GM18499 (cell line): ENCODE results near the gene NPC1.
"Not testable (repeated sequence)": the region's sequence is repeated elsewhere in the genome, so short reads cannot be mapped to it uniquely, and the experiment has no call there.

Source experiments
- ATAC-seq: cut with Tn5 transposase; IDR thresholded peaks from one replicate; pipeline ENCODE4 v1.9.1; 2021; ENCODE audit warnings: moderate number of reproducible peaks; ENCODE audit not compliant: insufficient read depth, unreplicated experiment

NPC1 gene

GRCh38 chr18:23578067-23578701 is 8.1 kb downstream of the NPC1 start:
- no peak for ATAC-seq

GRCh38 chr18:23577521-23577920 is 8.8 kb downstream of the NPC1 start:
- not testable (repeated sequence) for ATAC-seq

- ATAC-seq = no peak
Observed at GRCh38 chr18:23575309-23575651, 11.0 kb downstream of the NPC1 start.

- no peak for ATAC-seq
Observed at GRCh38 chr18:23574611-23575308, 11.5 kb downstream of the NPC1 start.

GRCh38 chr18:23573626-23574431 is 12.5 kb downstream of the NPC1 start:
- no peak for ATAC-seq

DNA sequence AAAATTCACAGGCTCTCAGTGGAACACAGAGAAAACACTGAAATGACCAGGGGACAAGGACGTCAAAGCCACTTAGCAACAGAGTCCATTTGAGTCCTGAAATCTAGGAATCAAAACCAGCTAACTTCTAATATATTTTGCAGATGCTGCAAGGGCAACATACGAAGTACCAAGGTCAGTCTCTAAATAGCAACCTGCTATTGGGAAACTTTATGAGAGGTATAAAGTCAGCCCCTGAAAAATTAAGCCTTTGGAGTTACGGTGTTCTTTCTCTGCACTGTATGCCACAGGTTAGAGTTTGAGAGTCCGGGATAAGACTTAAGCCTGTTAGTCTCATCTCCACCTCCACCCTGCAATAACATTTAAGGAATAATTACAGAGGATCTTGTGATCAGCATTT is 13.3 kb downstream of the NPC1 start:
- ATAC-seq = no peak

GRCh38 chr18:23572570-23572969 is 13.7 kb downstream of the NPC1 start:
- ATAC-seq = no peak

- no peak for ATAC-seq
Observed at GRCh38 chr18:23572012-23572411, 14.3 kb downstream of the NPC1 start.

GRCh38 chr18:23570912-23571504 is 15.3 kb downstream of the NPC1 start:
- no peak for ATAC-seq

GRCh38 chr18:23569299-23570063 is 16.8 kb downstream of the NPC1 start:
- no peak for ATAC-seq

DNA sequence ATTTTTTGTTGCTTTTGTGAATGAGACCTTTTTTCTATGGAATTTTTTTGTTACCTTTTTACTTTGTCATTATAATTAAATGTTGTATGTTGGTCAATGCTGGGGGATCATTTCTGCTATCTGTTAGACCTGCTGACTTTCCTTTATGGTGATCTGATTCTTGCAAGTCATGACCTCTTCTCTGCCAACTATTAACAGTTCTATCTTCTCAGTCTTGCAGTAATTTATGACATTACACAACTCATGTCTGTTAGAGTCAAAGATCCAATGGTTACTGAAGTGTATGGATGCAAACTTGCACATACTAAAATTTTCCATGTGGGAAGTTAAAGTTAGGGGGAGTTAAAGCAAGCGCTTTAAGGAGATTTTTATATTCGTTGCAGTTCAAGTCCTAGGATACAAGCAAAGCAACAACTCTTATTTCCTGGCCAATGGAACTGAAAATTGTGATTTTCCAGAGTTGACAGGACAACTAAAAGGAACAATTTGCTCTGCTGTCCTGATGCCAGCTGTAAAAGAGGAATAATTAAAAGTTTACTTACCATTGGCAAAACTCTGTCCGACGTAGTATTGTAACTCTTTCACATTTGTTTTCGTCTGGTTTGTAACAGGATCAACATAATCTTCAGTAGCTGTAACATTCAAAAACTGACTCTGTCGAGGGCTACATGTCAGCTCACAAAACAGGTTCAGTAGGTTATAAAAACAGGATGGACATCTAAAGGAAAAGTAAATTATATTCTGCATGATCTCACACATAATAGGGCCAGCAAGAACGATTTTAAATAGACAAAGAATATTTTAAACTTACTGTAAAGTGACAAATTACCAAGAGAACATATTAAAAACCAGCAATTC is 17.8 kb downstream of the NPC1 start:
- no peak for ATAC-seq

GRCh38 chr18:23567671-23568070 is 18.6 kb downstream of the NPC1 start:
- no peak for ATAC-seq

DNA sequence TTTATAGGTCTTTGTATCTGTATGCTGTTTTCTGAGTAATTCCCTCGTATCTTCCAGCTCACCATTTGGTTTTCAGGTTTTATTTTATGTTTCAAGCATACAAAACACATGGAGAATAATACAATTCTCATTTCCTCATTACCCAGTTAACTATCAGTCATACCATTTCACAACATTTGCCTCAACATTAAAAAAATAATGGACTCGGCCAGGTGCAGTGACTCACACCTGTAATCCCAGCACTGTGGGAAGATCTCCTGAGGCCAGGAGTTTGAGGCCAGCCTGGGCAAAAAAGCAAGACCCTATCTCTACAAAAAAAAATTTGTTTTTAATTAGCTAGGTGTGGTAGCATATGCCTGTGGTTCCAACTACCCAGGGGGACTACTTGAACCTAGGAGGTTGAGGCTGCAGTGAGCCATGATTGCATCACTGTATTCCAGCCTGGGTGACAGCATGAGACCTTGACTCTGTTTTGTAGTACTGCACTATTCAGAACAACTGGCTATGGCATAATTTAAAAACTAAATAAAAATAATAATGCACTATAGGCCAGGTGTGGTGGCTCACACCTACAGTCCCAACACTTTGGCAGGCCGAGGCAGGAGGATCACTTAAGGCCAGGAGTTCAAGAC is 20.3 kb downstream of the NPC1 start:
- ATAC-seq = no peak

- no peak for ATAC-seq
Observed at GRCh38 chr18:23563377-23564043, 22.8 kb downstream of the NPC1 start.

DNA sequence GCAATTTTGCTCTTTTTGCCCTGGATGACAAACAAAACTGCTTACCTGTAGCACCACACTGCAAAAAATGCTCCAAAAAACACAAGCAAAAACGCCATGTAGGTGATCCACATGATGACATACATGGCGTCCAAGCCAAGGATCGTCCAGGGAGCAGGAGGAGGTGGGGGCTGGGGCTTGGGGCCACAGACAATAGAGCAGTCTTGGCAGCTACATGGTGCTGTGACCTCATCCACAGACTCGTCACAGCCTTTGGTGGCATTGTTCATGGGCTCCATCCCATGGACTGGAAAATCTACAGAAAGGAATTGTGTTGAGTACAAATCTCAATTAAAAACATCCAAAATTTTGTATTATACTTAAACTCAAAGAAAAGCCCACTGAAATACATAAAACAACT is 26.1 kb downstream of the NPC1 start:
- ATAC-seq = no peak

DNA sequence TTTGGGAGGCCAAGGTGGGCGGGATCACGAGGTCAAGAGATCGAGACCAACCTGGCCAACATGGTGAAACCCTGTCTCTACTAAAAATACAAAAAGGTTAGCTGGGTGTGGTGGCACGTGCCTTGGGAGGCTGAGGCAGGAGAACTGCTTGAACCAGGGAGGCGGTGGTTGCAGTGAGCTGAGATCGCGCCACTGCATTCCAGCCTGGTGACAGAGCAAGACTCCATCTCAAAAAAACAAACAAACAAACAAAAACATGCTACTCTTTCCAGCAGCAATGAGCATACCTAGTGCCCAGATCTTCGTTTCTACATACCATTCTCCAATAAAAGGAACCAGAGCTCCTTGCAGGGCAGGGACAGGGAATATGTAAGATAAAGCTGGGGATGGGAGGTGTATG is 28.8 kb downstream of the NPC1 start:
- not testable (repeated sequence) for ATAC-seq

GRCh38 chr18:23556145-23556780 is 30.0 kb downstream of the NPC1 start:
- no peak for ATAC-seq

GRCh38 chr18:23553887-23554286 is 32.4 kb downstream of the NPC1 start:
- no peak for ATAC-seq
